Psoas muscle (tissue), 8 donors: ENCODE results near the gene ELAC1. TPM values are rescaled to one million over a fixed set of nuclear protein-coding genes. Genes with fewer than 3 reads are reported as not detected.

Experiments
- ATAC-seq, 4 donors: fragments of 200-7000 bp; cut with Tn5 transposase; one replicate each; pipeline ENCODE4 v1.9.1; 2020; ENCODE audit warnings: moderate library complexity in 3 of 4, mild to moderate bottlenecking in 2 of 4
- DNase-seq, 2 donors: peaks; one replicate each; pipeline ENCODE4 v3.0.0-alpha.2; 2020
- H3K27ac ChIP-seq: fragments of 200-600 bp; one replicate; pipeline ENCODE4 v1.8.0; 2022
- H3K27me3 ChIP-seq, 3 donors: fragments of 200-600 bp in 1 of 3; one replicate each; pipeline versions ENCODE4 v1.6.1 to v1.8.0; 2013 to 2022; ENCODE audit warnings: low read length in 2 of 3, mild to moderate bottlenecking in 2 of 3, moderate library complexity in 1 of 3; ENCODE audit not compliant: insufficient read depth in 3 of 3
- H3K36me3 ChIP-seq, 2 donors: fragments of 200-600 bp in 1 of 2; one replicate each; pipeline versions ENCODE4 v1.6.1 to v1.8.0; 2013 to 2022; ENCODE audit warnings: low read depth in 1 of 2, mild to moderate bottlenecking in 1 of 2, moderate library complexity in 1 of 2; ENCODE audit not compliant: insufficient read depth in 1 of 2
- H3K4me1 ChIP-seq: fragments of 200-600 bp; one replicate; pipeline ENCODE4 v1.8.0; 2022
- H3K4me3 ChIP-seq: fragments of 200-600 bp; one replicate; pipeline ENCODE4 v1.8.0; 2022; ENCODE audit warnings: mild to moderate bottlenecking
- H3K9me3 ChIP-seq: fragments of 200-600 bp; one replicate; pipeline ENCODE4 v1.8.0; 2022
- WGBS, 3 donors: extraction: QIAGEN DNeasy Blood & Tissue Kit; methylation state at CpG; one replicate each; pipeline versions ENCODE4 v1.1.6 to v1.1.7; 2013; 5-methylcytosine and 5-hydroxymethylcytosine counted together
- intact Hi-C, 2 donors: fragments of 100-400 bp; cut with DNase I; formaldehyde crosslinking; loops; one replicate each; pipeline versions ENCODE4 v1.11.0 to v1.14.2; 2022
- polyA plus RNA-seq, 3 donors: library from polyadenylated mRNA; stranded (reverse); fragments of 200-250 nt; gene quantifications; one replicate each; pipeline ENCODE4 v1.2.3, GENCODE V29; 2013
- total RNA-seq, 4 donors: library from RNA; stranded (reverse); fragmentation: NEBNext Ultra II Directional in 2 of 4; extraction: Animal tissue kit (Norgen Biotek cat#: 25700) in 2 of 4; gene quantifications; one replicate each; pipeline versions ENCODE4 v1.2.1 to v1.2.4, GENCODE V29; 2021 to 2023
- TF ChIP-seq, protein P1 (sequence below): fragments of 200-600 bp; IDR thresholded peaks from one replicate; pipeline ENCODE4 v1.8.0; 2022; ENCODE audit warnings: antibody characterized with exemption
- donor health status: healthy with polysubstance abuse.
- donor health status: DM: no; HTN: no; CAD: no; lungs with moderate emphysema.
- donor health status: Bipolar disorder and iron deficiency.
- donor health status: healthy.
- donor health status: DM: yes; HTN: yes; CAD: no.
- donor health status: DM: no; HTN: no; CAD: no.
- donor health status: DM: no; HTN: no; CAD: no.
- donor health status: DM: yes; HTN: yes; CAD: no.

ELAC1 gene
- total and polyA plus RNA-seq, 7 donors = 1.6 to 5.4 (median 3.7) TPM

DNA sequence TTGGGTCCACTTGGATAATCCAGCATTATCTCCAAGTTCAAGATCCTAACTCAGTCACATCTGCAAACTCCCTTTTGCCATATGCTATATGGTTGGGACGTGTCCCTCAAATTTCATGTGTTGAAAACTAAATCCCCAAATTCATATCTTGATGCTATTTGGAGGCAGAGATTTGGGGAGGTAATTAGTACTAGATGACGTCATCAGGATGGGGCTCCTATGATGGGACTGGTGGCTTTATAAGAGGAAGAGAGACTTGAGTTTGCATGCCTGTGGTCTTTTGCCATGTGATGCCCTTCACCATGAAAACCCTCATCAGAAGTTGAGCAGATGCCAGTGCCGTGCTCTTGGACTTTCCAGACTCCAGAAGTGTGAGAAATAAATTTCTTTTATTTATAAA is 45.4 kb downstream of the ELAC1 start:
- Histone ChIP-seq H3K9me3 (no peaks in the 10 kb centered on the region), H3K4me3 (no peak overlapping the region), H3K27ac (no peak overlapping the region), H3K4me1 (no peaks in the 10 kb centered on the region), H3K36me3 (no peaks in the 10 kb centered on the region), H3K27me3 (no peaks in the 10 kb centered on the region)
- TF ChIP-seq, protein P1, sequence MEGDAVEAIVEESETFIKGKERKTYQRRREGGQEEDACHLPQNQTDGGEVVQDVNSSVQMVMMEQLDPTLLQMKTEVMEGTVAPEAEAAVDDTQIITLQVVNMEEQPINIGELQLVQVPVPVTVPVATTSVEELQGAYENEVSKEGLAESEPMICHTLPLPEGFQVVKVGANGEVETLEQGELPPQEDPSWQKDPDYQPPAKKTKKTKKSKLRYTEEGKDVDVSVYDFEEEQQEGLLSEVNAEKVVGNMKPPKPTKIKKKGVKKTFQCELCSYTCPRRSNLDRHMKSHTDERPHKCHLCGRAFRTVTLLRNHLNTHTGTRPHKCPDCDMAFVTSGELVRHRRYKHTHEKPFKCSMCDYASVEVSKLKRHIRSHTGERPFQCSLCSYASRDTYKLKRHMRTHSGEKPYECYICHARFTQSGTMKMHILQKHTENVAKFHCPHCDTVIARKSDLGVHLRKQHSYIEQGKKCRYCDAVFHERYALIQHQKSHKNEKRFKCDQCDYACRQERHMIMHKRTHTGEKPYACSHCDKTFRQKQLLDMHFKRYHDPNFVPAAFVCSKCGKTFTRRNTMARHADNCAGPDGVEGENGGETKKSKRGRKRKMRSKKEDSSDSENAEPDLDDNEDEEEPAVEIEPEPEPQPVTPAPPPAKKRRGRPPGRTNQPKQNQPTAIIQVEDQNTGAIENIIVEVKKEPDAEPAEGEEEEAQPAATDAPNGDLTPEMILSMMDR = no peak
- WGBS, 3 donors = 94 to 98% (median 97%) methylated on average over 3 of the region's 3 CpGs
- intact Hi-C loops = no loop called here
- ATAC-seq (no peak), DNase-seq (no peak)

DNA sequence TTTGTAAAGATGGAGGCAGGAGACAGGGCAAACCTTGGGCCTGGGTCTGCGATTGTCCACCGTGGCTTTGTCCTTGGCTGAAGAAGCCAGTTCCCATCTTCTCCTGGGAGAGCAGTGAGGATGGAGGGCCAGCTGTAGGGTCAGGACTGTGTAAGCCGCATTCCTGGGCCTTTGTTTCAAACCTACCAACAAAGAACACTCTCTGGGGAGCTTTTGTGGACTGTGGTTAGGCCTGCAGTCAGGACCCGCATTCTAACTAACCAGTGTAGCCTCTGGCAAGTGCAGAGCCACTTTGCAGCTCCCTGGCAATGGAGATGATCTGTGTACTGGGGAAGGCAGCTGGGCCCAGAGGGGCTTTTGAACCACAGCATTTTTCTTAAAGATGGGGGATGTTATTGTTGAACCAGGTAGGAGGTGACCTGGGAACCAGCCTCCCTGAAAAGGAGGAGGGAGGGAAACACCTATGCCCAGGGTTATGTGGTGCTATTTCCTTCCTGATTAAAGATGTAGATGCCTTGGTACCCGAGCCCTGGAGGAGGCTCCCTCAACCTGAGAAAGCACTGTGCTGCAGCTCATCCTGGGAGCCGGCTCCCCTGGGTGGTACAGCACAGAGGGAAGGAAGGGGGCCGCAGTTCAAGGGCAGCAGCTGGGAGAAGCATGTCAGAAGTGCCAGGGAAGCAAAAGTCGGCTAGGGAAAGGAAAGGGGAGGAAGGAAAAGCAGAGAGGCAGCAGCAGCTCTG is 49.5 kb downstream of the ELAC1 start:
- H3K27ac ChIP-seq = no peak overlapping the region
- ATAC-seq (no peak), DNase-seq (no peak)
- intact Hi-C loops = no loop called here
- no peak overlapping the region for H3K4me3 ChIP-seq
- no peaks in the 10 kb centered on the region for H3K9me3 ChIP-seq
- 67 to 75% (median 74%) methylated on average over 8 of the region's 8 CpGs for whole genome bisulfite sequencing, 3 donors
- no peaks in the 10 kb centered on the region for H3K27me3 ChIP-seq
- TF ChIP-seq, protein P1 = no peak
- H3K4me1 ChIP-seq = no peaks in the 10 kb centered on the region
- H3K36me3 ChIP-seq = peaks cover 0 to 4% of the 10 kb centered on the region in 2 donors

DNA sequence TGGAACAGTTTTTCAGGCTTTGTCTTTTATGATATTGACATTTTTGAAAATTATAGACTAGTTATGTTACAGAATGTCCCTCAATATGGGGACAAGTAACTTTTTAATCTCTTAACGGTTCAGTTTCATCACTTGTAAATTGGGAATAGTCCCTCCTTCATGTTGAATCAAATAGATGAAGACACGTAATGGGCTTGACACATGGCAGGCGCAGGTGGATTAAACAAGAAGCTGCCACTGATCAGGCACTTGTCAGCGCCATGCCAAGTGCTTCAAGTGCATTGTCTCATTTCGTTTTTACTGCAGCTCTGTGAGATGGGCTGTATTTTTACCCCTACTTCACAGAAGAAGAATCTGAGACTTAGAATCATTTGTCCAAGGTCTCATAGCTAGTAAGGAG is 52.7 kb downstream of the ELAC1 start:
- peaks cover 0 to 6% of the 10 kb centered on the region in 2 donors for H3K36me3 ChIP-seq
- intact Hi-C loops = no loop called here
- no peak overlapping the region for H3K4me3 ChIP-seq
- no peaks in the 10 kb centered on the region for H3K9me3 ChIP-seq
- no peaks in the 10 kb centered on the region for H3K4me1 ChIP-seq
- H3K27ac ChIP-seq = no peak overlapping the region
- TF ChIP-seq, protein P1 = no peak
- no peak for ATAC-seq
- 82 to 88% (median 85%) methylated on average over 5 of the region's 5 CpGs for WGBS, 3 donors
- H3K27me3 ChIP-seq = no peaks in the 10 kb centered on the region
- no peak for DNase-seq

DNA sequence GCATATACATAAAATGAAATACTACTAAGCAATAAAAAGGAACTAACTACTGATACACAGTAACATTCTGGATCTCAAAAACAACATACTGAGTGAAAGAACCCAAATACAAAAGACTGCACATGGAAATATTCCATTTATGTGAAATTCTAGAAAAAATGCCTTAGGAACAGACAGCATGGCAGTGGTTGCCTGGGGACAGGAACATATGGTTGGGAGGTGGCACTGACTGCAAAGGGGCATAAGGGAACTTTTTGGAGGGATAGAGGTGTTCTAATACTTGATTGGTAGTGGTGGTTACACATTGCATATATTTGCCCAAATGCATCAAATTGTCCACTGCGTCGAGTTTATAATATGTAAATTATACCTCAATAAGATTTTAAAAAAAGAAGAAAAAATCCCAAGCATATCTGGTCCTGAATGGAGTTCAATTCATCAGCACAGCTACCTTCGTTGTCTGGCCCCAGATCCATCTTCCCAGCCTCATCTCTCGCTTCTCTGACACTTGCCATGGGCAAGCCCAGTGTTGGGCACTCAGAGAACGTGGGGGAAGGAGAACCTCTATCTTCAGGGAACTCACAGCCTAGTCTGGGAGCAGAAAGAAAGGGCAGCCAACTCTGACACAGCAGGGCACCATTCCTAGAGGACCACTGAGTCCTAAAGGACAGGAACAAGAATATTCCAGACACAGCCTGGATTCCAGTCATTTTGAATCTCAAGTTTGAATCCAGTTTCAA is 53.6 kb downstream of the ELAC1 start:
- intact Hi-C loops = no loop called here
- 88 to 93% (median 92%) methylated on average over 5 of the region's 5 CpGs for WGBS, 3 donors

More for the DNA sequence above, 53.6 kb downstream of the ELAC1 start:
- no peak overlapping the region for H3K27ac ChIP-seq
- H3K4me1 ChIP-seq = no peaks in the 10 kb centered on the region
- peaks cover 0 to 11% of the 10 kb centered on the region in 2 donors for H3K36me3 ChIP-seq
- TF ChIP-seq, protein P1 = no peak
- ATAC-seq = no peak
- no peaks in the 10 kb centered on the region for H3K27me3 ChIP-seq
- no peaks in the 10 kb centered on the region for H3K9me3 ChIP-seq
- DNase-seq = no peak
- H3K4me3 ChIP-seq = no peak overlapping the region
